Measurements from ENCODE around the gene MED25. TPM values are rescaled to one million over a fixed set of nuclear protein-coding genes. Genes with fewer than 3 reads are reported as not detected.

The MED25 gene
- polyA plus RNA-seq, 1 of the 3 experiments (the other 2 are of a cell fraction) = 30.2 TPM

DNA sequence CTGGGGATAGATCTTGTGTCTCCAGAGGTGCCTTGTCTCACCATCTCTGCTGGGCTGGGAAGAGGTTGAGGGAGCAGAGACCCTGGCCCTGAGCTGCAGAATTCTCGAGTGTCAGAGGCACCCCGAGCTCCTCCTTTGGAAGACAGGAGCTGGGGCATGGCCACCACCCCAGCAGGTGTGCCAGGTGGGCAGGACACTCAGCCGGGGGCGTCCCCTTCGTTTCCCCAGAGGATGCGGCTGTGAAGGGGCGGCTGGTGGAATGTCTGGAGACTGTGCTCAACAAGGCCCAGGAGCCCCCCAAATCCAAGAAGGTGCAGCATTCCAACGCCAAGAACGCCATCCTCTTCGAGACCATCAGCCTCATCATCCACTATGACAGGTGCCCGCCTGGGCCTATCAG lies 19.5 kb upstream of the MED25 start:
- no peak for DNase-seq
- Histone ChIP-seq H3K4me3 (ENCODE audit: low read depth in 2 of 2, low read length in 1 of 2) (no peak overlapping the region), H3K4me1 (ENCODE audit: control insufficient read depth in 1 of 2, insufficient read depth in 2 of 2, low read depth in 1 of 2, low read length in 1 of 2) (peaks cover 0 to 16% of the 10 kb centered on the region in 2 experiments; a peak in 1 of 4 replicates), H3K27me3 (ENCODE audit: insufficient read depth) (no peaks in the 10 kb centered on the region), H3K9me2 (no peaks in the 10 kb centered on the region), H3K36me3 (replicated peaks in 1 of 2; ENCODE audit: control insufficient read depth in 1 of 2, insufficient read depth in 2 of 2, low read length in 1 of 2) (peaks cover 26 to 40% of the 10 kb centered on the region in 2 experiments), H2AFZ (ENCODE audit: low read depth) (no peak overlapping the region), H3K79me2 (ENCODE audit: insufficient read depth) (no peaks in the 10 kb centered on the region), H3K9ac (no peak overlapping the region), H3K27ac (ENCODE audit: low read depth in 2 of 2, low read length in 1 of 2) (no peak overlapping the region), H3F3A (replicated peaks; ENCODE audit: insufficient read depth) (no peaks in the 10 kb centered on the region), H4K20me1 (ENCODE audit: insufficient read depth) (no peaks in the 10 kb centered on the region), H3K4me2 (no peak overlapping the region), H3K9me3 (no peaks in the 10 kb centered on the region)
- CTCF ChIA-PET = no interaction called here
- WGBS (ENCODE audit: low lambda C conversion rate) = 100% methylated on average over 4 of the region's 11 CpGs
- POLR2A ChIA-PET = no interaction called here
- TF ChIP-seq FOSL2 (IDR thresholded peaks at IDR 0.05; ENCODE audit: borderline replicate concordance, low read depth) (no peak), GABPA (IDR thresholded peaks at IDR 0.05; ENCODE audit: low read depth) (no peak), TEAD4 (IDR thresholded peaks at IDR 0.05; ENCODE audit: borderline replicate concordance, insufficient read depth) (no peak), RXRA (IDR thresholded peaks at IDR 0.05; ENCODE audit: borderline replicate concordance, low read depth) (no peak), NFIC (IDR thresholded peaks at IDR 0.05; ENCODE audit: borderline replicate concordance) (no peak), FOXM1 (IDR thresholded peaks at IDR 0.05; ENCODE audit: low read depth) (no peak), GATA2 (CRISPR knock-in tag; IDR thresholded peaks at IDR 0.05) (no peak), FOXJ3 (CRISPR knock-in tag; IDR thresholded peaks at IDR 0.05) (no peak), RFX5 (IDR thresholded peaks at IDR 0.05; ENCODE audit: low read length) (no peak)
- TF ChIP-seq, protein P1, sequence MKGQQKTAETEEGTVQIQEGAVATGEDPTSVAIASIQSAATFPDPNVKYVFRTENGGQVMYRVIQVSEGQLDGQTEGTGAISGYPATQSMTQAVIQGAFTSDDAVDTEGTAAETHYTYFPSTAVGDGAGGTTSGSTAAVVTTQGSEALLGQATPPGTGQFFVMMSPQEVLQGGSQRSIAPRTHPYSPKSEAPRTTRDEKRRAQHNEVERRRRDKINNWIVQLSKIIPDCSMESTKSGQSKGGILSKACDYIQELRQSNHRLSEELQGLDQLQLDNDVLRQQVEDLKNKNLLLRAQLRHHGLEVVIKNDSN (IDR thresholded peaks at IDR 0.05; ENCODE audit: borderline replicate concordance, low read depth) = no peak
- TF ChIP-seq, protein P2, sequence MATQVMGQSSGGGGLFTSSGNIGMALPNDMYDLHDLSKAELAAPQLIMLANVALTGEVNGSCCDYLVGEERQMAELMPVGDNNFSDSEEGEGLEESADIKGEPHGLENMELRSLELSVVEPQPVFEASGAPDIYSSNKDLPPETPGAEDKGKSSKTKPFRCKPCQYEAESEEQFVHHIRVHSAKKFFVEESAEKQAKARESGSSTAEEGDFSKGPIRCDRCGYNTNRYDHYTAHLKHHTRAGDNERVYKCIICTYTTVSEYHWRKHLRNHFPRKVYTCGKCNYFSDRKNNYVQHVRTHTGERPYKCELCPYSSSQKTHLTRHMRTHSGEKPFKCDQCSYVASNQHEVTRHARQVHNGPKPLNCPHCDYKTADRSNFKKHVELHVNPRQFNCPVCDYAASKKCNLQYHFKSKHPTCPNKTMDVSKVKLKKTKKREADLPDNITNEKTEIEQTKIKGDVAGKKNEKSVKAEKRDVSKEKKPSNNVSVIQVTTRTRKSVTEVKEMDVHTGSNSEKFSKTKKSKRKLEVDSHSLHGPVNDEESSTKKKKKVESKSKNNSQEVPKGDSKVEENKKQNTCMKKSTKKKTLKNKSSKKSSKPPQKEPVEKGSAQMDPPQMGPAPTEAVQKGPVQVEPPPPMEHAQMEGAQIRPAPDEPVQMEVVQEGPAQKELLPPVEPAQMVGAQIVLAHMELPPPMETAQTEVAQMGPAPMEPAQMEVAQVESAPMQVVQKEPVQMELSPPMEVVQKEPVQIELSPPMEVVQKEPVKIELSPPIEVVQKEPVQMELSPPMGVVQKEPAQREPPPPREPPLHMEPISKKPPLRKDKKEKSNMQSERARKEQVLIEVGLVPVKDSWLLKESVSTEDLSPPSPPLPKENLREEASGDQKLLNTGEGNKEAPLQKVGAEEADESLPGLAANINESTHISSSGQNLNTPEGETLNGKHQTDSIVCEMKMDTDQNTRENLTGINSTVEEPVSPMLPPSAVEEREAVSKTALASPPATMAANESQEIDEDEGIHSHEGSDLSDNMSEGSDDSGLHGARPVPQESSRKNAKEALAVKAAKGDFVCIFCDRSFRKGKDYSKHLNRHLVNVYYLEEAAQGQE (IDR thresholded peaks at IDR 0.05; ENCODE audit: low read depth, low read length) = no peak
- TF ChIP-seq, protein P3, sequence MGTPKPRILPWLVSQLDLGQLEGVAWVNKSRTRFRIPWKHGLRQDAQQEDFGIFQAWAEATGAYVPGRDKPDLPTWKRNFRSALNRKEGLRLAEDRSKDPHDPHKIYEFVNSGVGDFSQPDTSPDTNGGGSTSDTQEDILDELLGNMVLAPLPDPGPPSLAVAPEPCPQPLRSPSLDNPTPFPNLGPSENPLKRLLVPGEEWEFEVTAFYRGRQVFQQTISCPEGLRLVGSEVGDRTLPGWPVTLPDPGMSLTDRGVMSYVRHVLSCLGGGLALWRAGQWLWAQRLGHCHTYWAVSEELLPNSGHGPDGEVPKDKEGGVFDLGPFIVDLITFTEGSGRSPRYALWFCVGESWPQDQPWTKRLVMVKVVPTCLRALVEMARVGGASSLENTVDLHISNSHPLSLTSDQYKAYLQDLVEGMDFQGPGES (IDR thresholded peaks at IDR 0.05; ENCODE audit: low read depth, low read length) = no peak
